ENCODE data around the gene EBF3. TPM values are rescaled to one million over a fixed set of nuclear protein-coding genes. Genes with fewer than 3 reads are reported as not detected.

EBF3 gene
- total RNA-seq, 1 experiment from 2014 or later, result 3.0 TPM

DNA sequence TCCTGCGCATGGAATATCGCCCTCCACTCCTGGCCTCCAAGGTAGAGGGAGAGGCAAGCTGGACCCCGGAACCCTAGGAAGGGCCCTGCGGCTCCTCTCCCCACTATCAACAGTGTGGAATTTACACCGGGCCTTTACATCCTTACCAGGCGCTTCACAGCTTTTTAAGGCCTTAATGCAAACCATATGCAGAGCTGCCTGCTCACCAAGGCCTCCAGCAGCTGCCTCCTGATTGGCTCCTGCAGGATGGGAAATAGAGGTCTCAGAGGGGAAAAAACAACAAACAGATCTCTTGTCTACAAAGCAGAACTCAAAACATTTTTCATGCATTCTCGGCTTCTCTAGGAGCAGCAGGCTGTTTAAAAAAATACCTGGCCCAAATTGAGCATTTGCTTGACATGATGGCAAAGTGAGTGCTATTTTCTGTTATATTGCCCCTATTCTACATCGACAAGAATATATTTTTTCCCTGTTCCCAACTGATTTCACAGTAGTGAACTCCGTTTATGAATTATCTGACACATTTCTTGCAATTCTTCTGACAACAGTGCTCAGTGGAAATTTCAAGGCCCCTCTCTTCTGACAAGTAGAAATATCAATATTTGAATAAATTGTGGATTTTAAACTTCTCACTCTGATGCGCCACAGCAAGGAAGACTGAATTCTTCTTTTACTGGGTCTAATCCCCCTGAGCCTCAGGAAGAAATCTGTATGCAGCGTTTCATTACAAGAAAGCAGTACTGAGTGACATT lies 51.7 kb downstream of the EBF3 start:
- no peak for DNase-seq (ENCODE audit: low read depth)

GRCh38 chr10:129911451-129912165 lies 52.5 kb downstream of the EBF3 start:
- no peak for DNase-seq (ENCODE audit: low read depth)

DNA sequence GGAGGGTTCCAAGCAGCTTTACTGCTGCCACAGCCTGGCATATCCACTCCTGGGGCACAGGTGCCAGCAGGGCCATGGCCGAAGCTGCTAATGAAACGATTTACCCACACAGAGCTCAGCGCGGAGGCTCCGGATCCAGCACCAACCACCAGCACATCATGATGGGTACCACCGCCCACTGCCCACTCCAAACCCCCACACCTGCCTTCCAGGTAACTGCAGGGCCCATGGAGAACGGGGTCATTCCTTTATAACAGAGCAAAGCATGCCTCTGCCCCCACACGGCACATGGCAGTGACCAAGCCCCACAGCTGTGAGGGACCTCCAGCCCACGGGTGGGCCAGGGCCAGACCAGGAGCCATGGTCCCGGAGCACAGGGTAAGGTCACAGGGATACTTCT lies 53.2 kb downstream of the EBF3 start:
- no peak for DNase-seq (ENCODE audit: low read depth)

DNA sequence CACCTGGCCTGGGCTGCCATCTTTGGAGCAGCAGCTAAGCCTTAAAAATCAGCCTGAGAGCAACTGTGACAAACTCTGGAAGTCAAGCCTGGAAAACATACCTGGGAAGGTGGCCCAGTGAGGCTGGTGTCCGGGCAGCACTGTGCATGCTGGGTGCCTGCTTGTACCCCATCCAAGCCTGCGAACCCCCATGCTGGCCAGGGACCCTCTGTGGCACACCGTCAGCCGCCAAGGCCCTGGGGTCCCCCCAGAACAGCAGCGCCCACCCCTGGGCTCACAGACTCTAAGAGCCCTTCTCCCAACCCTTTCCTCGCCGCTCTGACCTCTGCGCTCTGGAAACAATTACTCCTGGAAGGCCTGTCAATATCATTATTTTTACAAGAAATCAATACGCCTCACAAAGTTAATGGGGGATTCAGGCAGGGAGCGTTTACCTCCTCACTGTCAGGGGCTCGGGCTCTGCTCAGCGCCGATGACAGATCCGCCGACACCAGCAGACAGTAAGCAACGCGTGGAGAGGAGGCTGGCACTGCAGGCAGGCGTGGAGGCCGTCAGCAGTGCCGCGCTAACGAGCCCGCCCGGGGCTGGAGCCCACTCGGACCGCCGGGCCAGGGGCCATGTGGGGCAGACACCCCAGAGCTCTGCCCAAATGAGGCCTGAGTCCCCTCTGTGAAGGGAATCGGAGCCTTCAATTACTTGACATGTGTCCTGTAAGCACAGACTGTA lies 54.4 kb downstream of the EBF3 start:
- no peak for DNase-seq (ENCODE audit: low read depth)

DNA sequence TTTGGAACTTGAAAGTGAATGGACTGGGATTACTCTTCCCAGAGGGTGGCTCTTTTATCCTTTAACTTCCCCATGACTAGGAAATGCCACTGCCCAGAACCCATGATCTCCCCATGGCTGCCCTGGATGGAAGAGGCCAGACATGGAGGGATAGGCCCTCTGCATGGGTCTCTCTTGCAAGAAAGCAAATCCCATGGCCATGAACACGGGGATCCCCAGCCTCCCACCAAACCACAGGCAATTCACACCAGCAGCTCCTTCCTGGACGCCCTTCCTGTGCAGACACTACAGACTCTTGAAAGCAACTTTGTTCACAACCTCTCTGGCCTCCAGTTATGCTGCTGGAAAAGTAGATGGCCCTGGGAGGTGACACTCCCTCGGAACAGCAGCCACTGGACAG lies 55.0 kb downstream of the EBF3 start:
- no peak for DNase-seq (ENCODE audit: low read depth)

GRCh38 chr10:129908406-129908805 lies 55.7 kb downstream of the EBF3 start:
- DNase-seq (ENCODE audit: low read depth), result no peak

- no peak for DNase-seq (ENCODE audit: low read depth)
These were observed 58.5 kb downstream of the EBF3 start for GRCh38 chr10:129905553-129905952.

DNA sequence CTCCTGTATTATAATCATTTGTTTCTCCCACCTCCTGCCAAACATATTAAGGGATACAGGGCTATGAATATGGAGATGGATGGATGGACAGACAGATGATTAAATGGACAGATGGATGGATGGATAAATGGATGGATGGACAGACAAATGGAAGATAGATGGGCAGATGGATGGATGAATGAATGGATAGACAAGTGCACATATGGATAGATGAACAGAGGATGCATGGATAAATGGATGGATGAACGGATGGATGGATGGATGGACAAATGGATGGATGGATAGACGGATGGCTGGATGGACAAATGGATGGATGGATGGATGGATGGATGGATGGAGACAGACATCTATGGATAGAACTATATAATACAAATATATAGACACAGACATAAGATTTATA lies 59.8 kb downstream of the EBF3 start:
- DNase-seq (ENCODE audit: low read depth), result no peak

- DNase-seq (ENCODE audit: low read depth), result no peak
These were observed 62.6 kb downstream of the EBF3 start for GRCh38 chr10:129901389-129902006.

DNA sequence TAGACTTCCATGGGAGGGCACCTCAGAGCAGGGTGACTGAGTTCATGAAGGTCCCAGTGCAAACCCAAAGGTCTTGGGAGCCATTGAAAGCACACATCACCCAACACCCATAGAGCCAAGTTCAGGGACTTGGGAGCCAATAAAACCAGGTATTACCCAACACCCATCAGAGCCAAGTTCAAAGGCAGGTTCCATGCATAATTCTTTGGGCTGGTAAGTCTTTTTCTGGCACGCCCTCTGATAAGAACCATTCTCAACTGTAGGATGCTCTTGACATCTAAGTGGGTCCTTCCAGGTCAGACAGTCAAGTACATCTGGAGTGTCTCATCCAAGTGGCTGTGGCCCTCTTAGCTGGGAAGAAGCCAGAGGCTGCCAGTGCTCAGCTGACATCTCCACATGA lies 63.2 kb downstream of the EBF3 start:
- DNase-seq (ENCODE audit: low read depth), result no peak

- DNase-seq (ENCODE audit: low read depth), result no peak
These were observed 64.6 kb downstream of the EBF3 start for GRCh38 chr10:129899276-129900130.

DNA sequence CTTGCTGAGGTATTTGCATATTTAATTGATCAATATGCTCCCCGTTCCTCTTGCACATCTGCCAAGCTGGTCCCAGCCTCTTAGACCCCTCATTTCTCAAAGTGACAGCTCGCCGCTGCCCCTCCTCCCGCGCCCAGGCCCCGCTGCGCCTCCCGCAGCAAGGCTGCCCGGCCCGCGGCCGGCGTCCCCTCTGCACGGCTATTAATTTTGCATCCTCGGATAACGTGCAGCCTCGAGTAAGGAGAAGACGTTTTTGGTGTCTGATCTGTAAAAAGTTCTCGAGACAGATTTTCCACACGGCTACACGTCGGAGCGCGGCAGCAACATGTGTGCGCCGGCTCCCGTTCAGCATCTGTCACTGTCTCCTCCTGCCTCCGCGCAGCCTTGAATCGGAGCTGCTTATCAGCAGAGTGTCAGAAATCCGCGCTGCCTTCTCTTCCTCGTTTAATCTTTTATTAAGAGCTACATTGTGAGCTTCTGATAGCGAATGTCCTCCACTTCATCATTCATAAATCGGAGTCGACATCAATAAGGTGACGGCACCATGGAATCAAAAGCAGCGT lies 65.3 kb downstream of the EBF3 start:
- no peak for DNase-seq (ENCODE audit: low read depth)

- DNase-seq (ENCODE audit: low read depth), result no peak
These were observed 66.0 kb downstream of the EBF3 start for GRCh38 chr10:129897871-129898626.

GRCh38 chr10:129896860-129897200 lies 67.2 kb downstream of the EBF3 start:
- no peak for DNase-seq (ENCODE audit: low read depth)

DNA sequence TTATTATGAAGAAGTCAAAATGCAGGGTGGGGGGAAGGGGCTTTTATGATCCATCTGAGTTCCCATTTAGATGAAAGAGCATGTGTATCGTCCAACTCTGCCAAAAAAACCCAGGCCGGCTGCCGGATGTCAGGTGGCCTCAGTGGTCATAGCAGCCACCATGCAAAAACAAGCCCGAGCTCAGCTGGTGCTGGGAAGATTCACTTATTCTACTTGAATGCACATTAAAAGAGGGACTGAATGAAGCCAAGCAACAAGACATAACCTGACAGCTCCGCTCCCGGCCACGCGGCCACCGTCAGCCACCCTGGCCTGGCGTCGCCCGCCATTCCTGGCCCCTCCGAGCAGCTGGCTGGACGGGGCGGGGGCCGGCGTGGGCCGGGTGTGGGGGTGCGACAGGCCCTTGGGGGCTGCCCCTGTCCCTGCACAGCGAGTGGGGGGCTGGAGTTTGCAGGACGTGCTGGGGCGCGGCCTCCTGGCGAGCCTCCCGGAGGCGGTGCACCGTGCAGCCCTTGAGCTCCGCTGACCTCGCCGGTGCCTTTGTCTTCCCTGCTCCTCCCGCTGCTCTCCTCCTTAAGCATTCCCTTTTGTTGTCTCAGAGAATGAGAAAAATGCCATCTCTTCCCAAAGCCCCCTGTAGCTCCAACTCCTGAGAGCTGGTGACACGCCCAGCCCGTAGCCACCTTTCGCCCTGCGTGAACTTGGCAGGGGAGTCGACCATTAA lies 67.8 kb downstream of the EBF3 start:
- no peak for DNase-seq (ENCODE audit: low read depth)

- no peak for DNase-seq (ENCODE audit: low read depth)
These were observed 68.3 kb downstream of the EBF3 start for GRCh38 chr10:129895811-129896135.

- no peak for DNase-seq (ENCODE audit: low read depth)
These were observed 69.4 kb downstream of the EBF3 start for GRCh38 chr10:129894698-129895097.

GRCh38 chr10:129893104-129894089 lies 70.7 kb downstream of the EBF3 start:
- DNase-seq (ENCODE audit: low read depth), result no peak

Data from RPMI7951 (cell line).